ENCODE data around the gene ITGB7. TPM values are rescaled to one million over a fixed set of nuclear protein-coding genes. Genes with fewer than 3 reads are reported as not detected.

Gene ITGB7
- total and polyA plus RNA-seq, 2 of the 4 experiments (the other 2 are of a cell fraction), result 0.18 to 0.44 TPM

GRCh38 chr12:53192531-53193021 lies 14.5 kb downstream of the ITGB7 start:
- TF ChIP-seq SMC3 (IDR thresholded peaks at IDR 0.05; ENCODE audit: low read depth, low read length) (no peak), NFE2L2 (IDR thresholded peaks at IDR 0.05; ENCODE audit: low read depth, low read length) (no peak), CEBPB (IDR thresholded peaks at IDR 0.05; ENCODE audit: low read depth, low read length) (no peak), MXI1 (IDR thresholded peaks at IDR 0.05; ENCODE audit: borderline replicate concordance, low read depth, low read length) (no peak)
- Histone ChIP-seq H4K20me1 (ENCODE audit: insufficient read depth, low read length) (no peaks in the 10 kb centered on the region), H3K14ac (replicated peaks; ENCODE audit: low read depth, low read length) (no peak overlapping the region), H3K27ac (ENCODE audit: insufficient read depth, low read length) (no peak overlapping the region), H3K4me2 (ENCODE audit: low read depth, low read length) (no peak overlapping the region), H3K9ac (ENCODE audit: low read depth, low read length) (no peak overlapping the region), H3K79me1 (ENCODE audit: low read depth in 1 of 2, low read length in 2 of 2) (peaks cover 0 to 10% of the 10 kb centered on the region in 2 experiments; a peak in 1 of 4 replicates), H3K18ac (ENCODE audit: low read depth, low read length) (no peak overlapping the region), H2BK20ac (ENCODE audit: low read depth, low read length) (no peak overlapping the region), H3K4me1 (ENCODE audit: control insufficient read depth, insufficient read depth, low read length) (no peaks in the 10 kb centered on the region; the same call in 1 of the 2 replicates), H3K4me3 (ENCODE audit: insufficient read depth, low read depth, low read length) (no peak overlapping the region), H3K9me1 (ENCODE audit: insufficient read depth, low read length) (peaks cover 14% of the 10 kb centered on the region), H3K23ac (ENCODE audit: low read depth, low read length) (no peak overlapping the region), H2AFZ (replicated peaks; ENCODE audit: low read length, poor library complexity) (no peak overlapping the region), H3K36me3 (ENCODE audit: control insufficient read depth, insufficient read depth, low read length) (peaks cover 17% of the 10 kb centered on the region), H4K5ac (ENCODE audit: low read depth, low read length) (no peak overlapping the region), H2BK15ac (ENCODE audit: low read depth, low read length) (no peak overlapping the region), H3K9me3 (ENCODE audit: control insufficient read depth, insufficient read depth, low read length) (no peaks in the 10 kb centered on the region), H3K27me3 (ENCODE audit: control insufficient read depth, insufficient read depth, low read length) (no peaks in the 10 kb centered on the region), H3K56ac (ENCODE audit: extremely low read depth, insufficient read depth, low read length) (no peak overlapping the region), H2BK120ac (ENCODE audit: low read depth, low read length) (no peak overlapping the region), H4K8ac (ENCODE audit: low read depth in 2 of 2, low read length in 2 of 2) (no peak overlapping the region), H2BK5ac (ENCODE audit: low read depth, low read length, poor library complexity, severe bottlenecking) (no peak overlapping the region), H4K91ac (ENCODE audit: insufficient read depth, low read depth, low read length) (no peak overlapping the region), H2AK9ac (replicated peaks; ENCODE audit: low read depth, low read length, poor library complexity) (no peak overlapping the region), H2AK5ac (ENCODE audit: low read depth, low read length) (no peak overlapping the region), H3K4ac (ENCODE audit: low read depth, low read length) (no peak overlapping the region)
- ATAC-seq (ENCODE audit: low read depth) (no peak), DNase-seq (no peak)
- intact Hi-C loops (cut with micrococcal nuclease), result no loop called here
- in situ Hi-C loops (cut with MboI; ENCODE audit: low sequenced_read_pairs), result no loop called here
- ChIA-PET CTCF (no interaction called here), POLR2A (ENCODE audit: unreplicated experiment) (no interaction called here)
- no TSS peak for BruUV-seq (replicated peaks)
- 86% methylated on average over 8 of the region's 14 CpGs; no CpG with 5 or more reads in 1 of the 2 experiments for WGBS, 2 experiments (ENCODE audit: extremely low coverage in 2 of 2, insufficient read length in 1 of 2)
- dilution Hi-C loops (cut with HindIII; ENCODE audit: low sequenced_read_pairs, unreplicated experiment), result no loop called here
